ENCODE measurements around the gene CDKAL1. TPM values are rescaled to one million over a fixed set of nuclear protein-coding genes. Genes with fewer than 3 reads are reported as not detected.
"Not testable (repeated sequence)": the region's sequence is repeated elsewhere in the genome, so short reads cannot be mapped to it uniquely, and the experiment has no call there.

The CDKAL1 gene
- total and polyA plus RNA-seq, 10 donors, result 4.8 to 26.9 (median 20.1) TPM

DNA sequence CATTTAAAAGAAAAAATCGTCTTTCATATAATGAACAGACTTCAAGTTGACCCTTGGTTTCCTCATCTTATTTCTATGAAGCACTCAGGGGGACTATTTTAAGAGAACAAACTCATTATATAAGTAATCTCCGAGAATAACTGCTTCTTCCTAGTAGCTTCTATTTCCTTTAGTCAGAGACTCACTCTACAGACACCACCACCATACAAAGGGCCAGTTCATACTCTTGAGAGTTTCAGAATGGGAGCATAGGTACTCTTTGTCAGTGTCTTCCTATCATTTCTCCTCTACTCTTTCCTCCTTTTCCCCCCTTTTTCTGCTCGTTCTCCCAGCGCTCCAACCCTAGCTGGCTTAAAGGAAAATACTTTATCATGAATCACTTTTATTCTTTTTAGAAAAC is 104.9 kb downstream of the CDKAL1 start:
- no peak overlapping the region for H3K27ac ChIP-seq
- 71 to 95% (median 81%) methylated on average over 4 of the region's 4 CpGs for WGBS, 5 donors
- H3K4me1 ChIP-seq, result no peaks in the 10 kb centered on the region
- H3K27me3 ChIP-seq (replicated peaks in 1 of 7), result no peaks in the 10 kb centered on the region
- H3K36me3 ChIP-seq, result peaks cover 0 to 20% (median 0%) of the 10 kb centered on the region in 6 donors
- DNase-seq, result no peak
- intact Hi-C loops (cut with DNase I; ENCODE audit: low total_unique reads), result no loop called here
- TF ChIP-seq POLR2A (IDR thresholded peaks at IDR 0.05) (no peak), POLR2AphosphoS5 (IDR thresholded peaks at IDR 0.05) (no peak)
- TF ChIP-seq, protein P1, sequence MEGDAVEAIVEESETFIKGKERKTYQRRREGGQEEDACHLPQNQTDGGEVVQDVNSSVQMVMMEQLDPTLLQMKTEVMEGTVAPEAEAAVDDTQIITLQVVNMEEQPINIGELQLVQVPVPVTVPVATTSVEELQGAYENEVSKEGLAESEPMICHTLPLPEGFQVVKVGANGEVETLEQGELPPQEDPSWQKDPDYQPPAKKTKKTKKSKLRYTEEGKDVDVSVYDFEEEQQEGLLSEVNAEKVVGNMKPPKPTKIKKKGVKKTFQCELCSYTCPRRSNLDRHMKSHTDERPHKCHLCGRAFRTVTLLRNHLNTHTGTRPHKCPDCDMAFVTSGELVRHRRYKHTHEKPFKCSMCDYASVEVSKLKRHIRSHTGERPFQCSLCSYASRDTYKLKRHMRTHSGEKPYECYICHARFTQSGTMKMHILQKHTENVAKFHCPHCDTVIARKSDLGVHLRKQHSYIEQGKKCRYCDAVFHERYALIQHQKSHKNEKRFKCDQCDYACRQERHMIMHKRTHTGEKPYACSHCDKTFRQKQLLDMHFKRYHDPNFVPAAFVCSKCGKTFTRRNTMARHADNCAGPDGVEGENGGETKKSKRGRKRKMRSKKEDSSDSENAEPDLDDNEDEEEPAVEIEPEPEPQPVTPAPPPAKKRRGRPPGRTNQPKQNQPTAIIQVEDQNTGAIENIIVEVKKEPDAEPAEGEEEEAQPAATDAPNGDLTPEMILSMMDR (IDR thresholded peaks at IDR 0.05 in 8 of 11, conservative IDR thresholded peaks at IDR 0.05 in 3 of 11), result no peak
- no peaks in the 10 kb centered on the region for H3K9me3 ChIP-seq
- no peak overlapping the region for H3K4me3 ChIP-seq

DNA sequence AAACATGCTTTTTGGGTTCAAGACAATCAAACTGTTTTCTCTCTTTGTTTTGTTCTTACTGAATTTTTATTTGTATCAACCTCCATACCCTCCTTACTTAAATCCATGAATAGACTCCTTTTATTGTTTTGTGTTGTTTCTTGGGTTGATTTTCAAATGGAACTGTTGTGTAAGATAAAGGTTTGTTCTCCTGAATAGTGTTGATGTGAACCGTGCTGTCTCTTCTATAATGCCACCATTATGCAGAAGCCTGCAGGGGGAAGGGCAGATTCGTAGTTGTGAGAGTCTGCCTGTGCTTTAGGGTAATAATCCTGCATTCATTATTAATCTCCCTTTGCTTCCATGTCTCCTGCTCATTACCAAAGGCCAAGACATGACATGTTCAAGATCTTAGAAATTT is 105.9 kb downstream of the CDKAL1 start:
- Histone ChIP-seq H3K4me1 (no peaks in the 10 kb centered on the region), H3K9me3 (no peaks in the 10 kb centered on the region), H3K36me3 (peaks cover 0 to 23% (median 0%) of the 10 kb centered on the region in 6 donors), H3K27me3 (replicated peaks in 1 of 7) (no peaks in the 10 kb centered on the region), H3K27ac (no peak overlapping the region), H3K4me3 (no peak overlapping the region)
- 89 to 96% (median 92%) methylated on average over 2 of the region's 2 CpGs for WGBS, 5 donors
- DNase-seq, result no peak
- intact Hi-C loops (cut with DNase I; ENCODE audit: low total_unique reads), result no loop called here
- TF ChIP-seq POLR2A (IDR thresholded peaks at IDR 0.05) (no peak), POLR2AphosphoS5 (IDR thresholded peaks at IDR 0.05) (no peak)
- TF ChIP-seq, protein P1 (IDR thresholded peaks at IDR 0.05 in 8 of 11, conservative IDR thresholded peaks at IDR 0.05 in 3 of 11), result no peak

DNA sequence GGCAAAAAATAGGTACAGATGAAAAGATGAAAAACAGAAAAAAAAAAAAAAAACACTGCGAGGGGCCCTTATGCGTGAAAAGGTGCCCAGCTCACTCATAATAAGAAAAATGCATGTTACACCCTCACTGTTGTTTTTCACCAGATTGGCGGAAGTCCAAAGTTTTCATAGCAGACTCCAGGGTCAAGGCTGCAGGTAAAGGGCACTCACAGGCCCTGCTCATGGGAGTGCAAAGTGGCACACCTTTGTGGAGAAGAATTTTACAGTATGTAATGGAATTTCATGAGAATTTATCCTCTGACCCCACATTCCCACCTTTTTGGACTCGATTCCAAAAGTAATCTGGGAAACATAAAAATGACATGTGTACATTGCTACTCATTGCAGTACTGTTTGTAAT is 108.2 kb downstream of the CDKAL1 start:
- no peaks in the 10 kb centered on the region for H3K9me3 ChIP-seq
- WGBS, 5 donors, result 92 to 98% (median 96%) methylated on average over 4 of the region's 4 CpGs
- no peaks in the 10 kb centered on the region for H3K4me1 ChIP-seq
- no peak overlapping the region for H3K4me3 ChIP-seq
- TF ChIP-seq POLR2A (IDR thresholded peaks at IDR 0.05) (no peak), POLR2AphosphoS5 (IDR thresholded peaks at IDR 0.05) (no peak)
- TF ChIP-seq, protein P1 (IDR thresholded peaks at IDR 0.05 in 8 of 11, conservative IDR thresholded peaks at IDR 0.05 in 3 of 11), result no peak
- intact Hi-C loops (cut with DNase I; ENCODE audit: low total_unique reads), result no loop called here
- H3K36me3 ChIP-seq, result peaks cover 0 to 31% (median 0%) of the 10 kb centered on the region in 6 donors
- DNase-seq, result no peak
- H3K27ac ChIP-seq, result no peak overlapping the region
- no peaks in the 10 kb centered on the region for H3K27me3 ChIP-seq (replicated peaks in 1 of 7)

DNA sequence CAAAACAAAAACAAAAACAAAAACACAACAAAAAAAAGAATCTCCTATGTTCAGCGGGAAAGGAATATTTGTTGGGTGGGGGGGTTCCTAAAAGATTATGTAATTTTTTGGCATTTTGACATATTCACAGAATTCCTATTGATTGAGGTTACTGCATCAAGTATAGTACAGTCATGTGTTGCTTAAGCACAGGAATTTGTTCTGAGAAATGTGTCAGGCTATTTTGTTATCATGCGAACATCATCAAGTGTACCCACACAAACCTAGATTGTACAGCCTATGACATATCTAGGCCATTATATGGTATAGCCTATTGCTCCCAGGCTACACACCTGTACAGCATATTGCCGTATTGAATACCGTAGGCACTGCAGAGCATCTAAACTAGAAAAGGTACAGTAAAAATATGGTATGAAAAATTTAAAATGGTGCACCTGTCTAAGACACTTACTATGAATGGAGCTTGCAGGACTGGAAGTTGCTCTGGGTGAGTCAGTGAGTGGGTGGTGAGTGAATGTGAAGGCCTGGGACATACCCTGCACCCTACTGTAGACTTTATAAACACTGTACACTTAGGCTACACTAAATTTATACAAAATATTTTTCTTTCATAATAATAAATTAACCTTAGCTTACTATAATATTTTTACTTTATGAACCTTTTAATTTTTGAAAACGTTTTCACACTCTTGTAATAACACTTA is 110.6 kb downstream of the CDKAL1 start:
- DNase-seq, result no peak
- H3K27ac ChIP-seq, result no peak overlapping the region
- TF ChIP-seq POLR2AphosphoS5 (IDR thresholded peaks at IDR 0.05) (no peak), POLR2A (IDR thresholded peaks at IDR 0.05) (no peak)
- TF ChIP-seq, protein P1 (IDR thresholded peaks at IDR 0.05 in 8 of 11, conservative IDR thresholded peaks at IDR 0.05 in 3 of 11), result no peak
- no peaks in the 10 kb centered on the region for H3K27me3 ChIP-seq (replicated peaks in 1 of 7)
- intact Hi-C loops (cut with DNase I; ENCODE audit: low total_unique reads), result no loop called here
- no peak overlapping the region for H3K4me3 ChIP-seq
- H3K36me3 ChIP-seq, result peaks cover 0 to 30% (median 2%) of the 10 kb centered on the region in 6 donors
- peaks cover 0 to 4% (median 0%) of the 10 kb centered on the region in 8 donors for H3K9me3 ChIP-seq
- 76 to 98% (median 87%) methylated on average over 5 of the region's 5 CpGs for WGBS, 5 donors
- H3K4me1 ChIP-seq, result no peaks in the 10 kb centered on the region

DNA sequence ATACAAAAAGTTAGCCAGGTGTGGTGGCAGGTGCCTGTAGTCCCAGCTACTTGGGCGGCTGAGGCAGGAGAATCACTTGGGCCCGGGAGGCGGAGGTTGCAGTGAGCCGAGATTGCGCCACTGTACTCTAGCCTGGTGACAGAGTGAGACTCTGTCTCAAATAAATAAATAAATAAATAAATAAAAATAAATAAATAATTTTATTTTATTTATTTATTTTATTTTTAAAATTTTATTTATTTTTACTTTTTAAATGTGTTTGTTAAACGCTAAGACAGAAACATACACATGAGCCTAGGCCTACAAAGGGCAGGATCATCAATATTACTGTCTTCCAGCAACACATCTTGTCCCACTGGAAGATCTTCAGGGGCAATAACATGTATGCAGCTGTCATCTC is 111.3 kb downstream of the CDKAL1 start:
- H3K4me3 ChIP-seq; DNase-seq; H3K9me3 ChIP-seq; H3K27me3 ChIP-seq (replicated peaks in 1 of 7); H3K4me1 ChIP-seq; H3K27ac ChIP-seq; intact Hi-C loops (cut with DNase I; ENCODE audit: low total_unique reads): not testable (repeated sequence)
- peaks cover 0 to 26% (median 2%) of the 10 kb centered on the region in 6 donors for H3K36me3 ChIP-seq
- WGBS, 5 donors, result 80 to 83% (median 82%) methylated on average over 6 of the region's 6 CpGs

Measured in spleen (tissue), 11 donors.